NT2/D1 (cell line): Measurements from ENCODE around the gene GFRA4.

Experiments used
- DNase-seq: peaks from one replicate; pipeline ENCODE4 v3.0.0-alpha.2; 2011; ENCODE audit warnings: low read depth, low spot score
- H3K27me3 ChIP-seq: 2 replicates; pipeline ENCODE4 v1.6.0; 2011; ENCODE audit warnings: mild to moderate bottlenecking; ENCODE audit not compliant: insufficient read length, insufficient read depth
- H3K36me3 ChIP-seq: 2 replicates; pipeline ENCODE4 v1.6.1; 2011; ENCODE audit warnings: mild to moderate bottlenecking, low read length, mixed read lengths; ENCODE audit not compliant: insufficient read depth, insufficient read length
- H3K4me1 ChIP-seq: 2 replicates; pipeline ENCODE4 v1.5.1; 2011; ENCODE audit not compliant: insufficient read depth, insufficient read length
- H3K4me3 ChIP-seq: 2 replicates; pipeline ENCODE4 v1.5.1; 2011; ENCODE audit warnings: low read depth; ENCODE audit not compliant: insufficient read length
- H3K9ac ChIP-seq: 2 replicates; pipeline ENCODE4 v1.6.0; 2011; ENCODE audit warnings: low read depth; ENCODE audit not compliant: insufficient read length
- H3K9me3 ChIP-seq: 2 replicates; pipeline ENCODE4 v1.5.1; 2011; ENCODE audit warnings: mild to moderate bottlenecking, low read length; ENCODE audit not compliant: insufficient read depth
- SUZ12 ChIP-seq: IDR thresholded peaks from 2 replicates; pipeline ENCODE4 v1.6.1; 2011; ENCODE audit not compliant: insufficient read length, insufficient read depth; ENCODE audit errors: extremely low read depth
- YY1 ChIP-seq: IDR thresholded peaks from 2 replicates; pipeline ENCODE4 v1.6.1; 2011; ENCODE audit not compliant: insufficient read length, insufficient read depth
- ZNF274 ChIP-seq: IDR thresholded peaks from 2 replicates; pipeline ENCODE4 v1.6.1; 2011; ENCODE audit warnings: mild to moderate bottlenecking, low read depth, low read length

GFRA4 gene

GRCh38 chr20:3651204-3651962 lies 11.8 kb downstream of the GFRA4 start:
- no peak for DNase-seq
- Histone ChIP-seq H3K27me3 (no peaks in the 10 kb centered on the region), H3K4me3 (no peak overlapping the region), H3K9me3 (no peaks in the 10 kb centered on the region), H3K4me1 (peaks cover 4% of the 10 kb centered on the region), H3K36me3 (no peaks in the 10 kb centered on the region), H3K9ac (no peak overlapping the region)
- no peak for TF ChIP-seq ZNF274
- no peak for TF ChIP-seq YY1
- no peak for TF ChIP-seq SUZ12

DNA sequence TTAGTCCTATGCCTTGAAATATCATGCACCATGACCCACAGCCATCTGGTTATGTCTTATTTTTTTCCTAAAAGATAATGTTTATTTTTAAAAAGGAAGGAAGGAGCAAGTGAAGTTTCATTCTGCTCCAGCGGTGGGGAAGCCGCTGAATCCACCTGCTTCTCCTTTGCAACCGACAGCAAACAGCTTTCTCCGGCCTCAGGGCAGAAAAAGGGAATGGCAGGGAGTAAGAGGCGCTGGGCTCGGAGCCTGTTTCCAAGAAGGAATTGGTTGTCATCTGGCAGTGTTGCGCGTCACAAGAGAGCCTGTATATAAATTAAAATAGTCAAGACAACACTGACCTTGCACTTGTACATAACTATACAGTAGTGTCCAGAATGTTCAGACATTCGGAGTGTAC lies 14.2 kb downstream of the GFRA4 start:
- no peaks in the 10 kb centered on the region for H3K9me3 ChIP-seq
- TF ChIP-seq YY1, result no peak
- TF ChIP-seq ZNF274, result no peak
- no peak for TF ChIP-seq SUZ12
- H3K4me3 ChIP-seq, result no peak overlapping the region
- no peak for DNase-seq
- H3K36me3 ChIP-seq, result peaks cover 2% of the 10 kb centered on the region
- no peaks in the 10 kb centered on the region for H3K27me3 ChIP-seq
- H3K9ac ChIP-seq, result no peak overlapping the region
- H3K4me1 ChIP-seq, result peaks cover 4% of the 10 kb centered on the region

DNA sequence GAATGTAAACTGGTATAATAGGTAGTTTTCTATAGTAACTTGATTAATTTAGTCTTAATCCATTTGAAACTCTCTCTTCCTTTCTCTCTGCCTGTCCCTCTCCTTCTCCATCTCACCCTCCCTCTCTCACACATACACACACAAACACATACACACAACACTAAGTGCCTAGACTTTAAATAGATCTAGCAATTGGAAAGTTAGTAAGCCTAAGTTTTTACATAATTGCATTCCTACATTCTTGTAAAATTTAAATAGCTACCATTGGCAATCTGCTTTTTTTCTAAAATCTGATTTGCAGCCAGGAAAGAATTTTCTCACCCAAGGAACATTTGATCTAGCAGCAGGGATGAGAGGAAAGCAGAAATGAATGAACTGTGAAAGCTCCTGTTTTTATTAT lies 15.7 kb downstream of the GFRA4 start:
- H3K36me3 ChIP-seq, result peaks cover 2% of the 10 kb centered on the region

DNA sequence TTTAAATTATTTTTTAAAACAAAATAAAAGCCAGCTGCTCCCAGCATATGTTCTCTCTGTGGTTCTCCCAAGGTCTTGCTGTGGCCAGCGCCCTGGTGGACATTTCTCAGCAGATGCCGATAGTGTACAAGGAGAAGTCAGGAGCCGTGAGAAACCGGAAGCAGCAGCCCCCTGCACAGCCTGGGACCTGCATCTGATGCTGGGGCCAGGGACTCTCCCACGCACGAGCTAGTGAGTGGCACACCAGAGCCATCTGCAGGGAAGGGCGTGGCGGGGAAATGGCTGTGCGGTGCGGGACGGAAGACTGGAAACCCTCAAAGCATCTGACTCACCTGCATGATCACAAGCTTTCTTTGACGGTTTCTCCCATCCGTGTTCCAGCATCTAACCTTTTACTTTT lies 16.5 kb downstream of the GFRA4 start:
- Histone ChIP-seq H3K9me3 (no peaks in the 10 kb centered on the region), H3K27me3 (no peaks in the 10 kb centered on the region)
- DNase-seq, result no peak

More for the DNA sequence above, 15.7 kb downstream of the GFRA4 start:
- peaks cover 4% of the 10 kb centered on the region for H3K4me1 ChIP-seq
- H3K4me3 ChIP-seq, result no peak overlapping the region
- no peaks in the 10 kb centered on the region for H3K27me3 ChIP-seq
- no peaks in the 10 kb centered on the region for H3K9me3 ChIP-seq
- no peak overlapping the region for H3K9ac ChIP-seq
- no peak for DNase-seq
- no peak for TF ChIP-seq YY1

GRCh38 chr20:3646067-3646440 lies 17.1 kb downstream of the GFRA4 start:
- Histone ChIP-seq H3K27me3 (no peaks in the 10 kb centered on the region), H3K36me3 (peaks cover 2% of the 10 kb centered on the region), H3K4me3 (no peak overlapping the region), H3K9ac (no peak overlapping the region), H3K9me3 (no peaks in the 10 kb centered on the region), H3K4me1 (no peaks in the 10 kb centered on the region)
- DNase-seq, result no peak
- TF ChIP-seq SUZ12 (no peak), YY1 (no peak), ZNF274 (no peak)

More for the DNA sequence above, 16.5 kb downstream of the GFRA4 start:
- TF ChIP-seq SUZ12, result no peak
- Histone ChIP-seq H3K9ac (no peak overlapping the region), H3K4me3 (no peak overlapping the region), H3K36me3 (peaks cover 2% of the 10 kb centered on the region), H3K4me1 (peaks cover 4% of the 10 kb centered on the region)

- H3K4me3 ChIP-seq, result no peak overlapping the region
- H3K9ac ChIP-seq, result no peak overlapping the region
- DNase-seq, result no peak
- H3K4me1 ChIP-seq, result no peaks in the 10 kb centered on the region
- peaks cover 2% of the 10 kb centered on the region for H3K36me3 ChIP-seq
- no peak for TF ChIP-seq SUZ12
- H3K9me3 ChIP-seq, result 0 out of 2 replicates have a peak, but pooled peaks cover 4% of the 10 kb centered on the region
- no peaks in the 10 kb centered on the region for H3K27me3 ChIP-seq
These were observed 17.7 kb downstream of the GFRA4 start for GRCh38 chr20:3645309-3646066.

- Histone ChIP-seq H3K4me1 (no peaks in the 10 kb centered on the region), H3K36me3 (no peaks in the 10 kb centered on the region), H3K9ac (no peak overlapping the region), H3K4me3 (no peak overlapping the region), H3K27me3 (no peaks in the 10 kb centered on the region), H3K9me3 (0 out of 2 replicates have a peak, but pooled peaks cover 8% of the 10 kb centered on the region)
- TF ChIP-seq YY1 (no peak), SUZ12 (no peak), ZNF274 (no peak)
- DNase-seq, result no peak
These were observed 22.9 kb downstream of the GFRA4 start for GRCh38 chr20:3640259-3640658.

DNA sequence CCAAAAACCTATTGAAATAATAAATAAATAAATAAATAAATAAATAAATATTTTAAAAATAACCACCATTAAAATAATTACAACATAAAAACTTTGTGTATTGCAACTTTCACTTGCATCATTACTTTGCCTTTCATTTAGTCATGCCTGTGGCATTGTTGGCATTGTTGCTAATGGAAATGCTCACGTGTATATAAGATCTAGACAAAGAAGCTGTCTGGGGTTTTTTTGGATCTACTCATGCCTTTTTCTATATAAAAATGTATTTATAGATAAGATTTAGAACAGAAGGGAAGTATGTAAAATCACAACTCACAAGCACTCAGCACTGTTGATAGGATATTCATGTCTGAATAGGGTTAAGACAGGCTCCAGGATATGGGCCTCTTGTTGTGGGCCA lies 27.9 kb downstream of the GFRA4 start:
- H3K4me3 ChIP-seq, result no peak overlapping the region
- peaks cover 2% of the 10 kb centered on the region for H3K4me1 ChIP-seq
- 0 out of 2 replicates have a peak, but pooled peaks cover 3% of the 10 kb centered on the region for H3K9me3 ChIP-seq
- TF ChIP-seq SUZ12 (no peak), YY1 (no peak), ZNF274 (no peak)
- no peaks in the 10 kb centered on the region for H3K27me3 ChIP-seq
- no peak for DNase-seq
- H3K36me3 ChIP-seq, result no peaks in the 10 kb centered on the region
- H3K9ac ChIP-seq, result no peak overlapping the region
